Chondrocyte (in vitro differentiated cells): ENCODE measurements around the gene FXYD6. TPM values are rescaled to one million over a fixed set of nuclear protein-coding genes. Genes with fewer than 3 reads are reported as not detected.
A peak's percentile ranks its signal among the peaks of the same experiment; 100 is the strongest.

Experiments used
- DNase-seq: peaks from one replicate; pipeline ENCODE4 v3.0.0; 2021; ENCODE audit warnings: mixed read lengths, low spot score
- H3K27ac Mint-ChIP-seq: one replicate; pipeline ENCODE4 v1.8.0; 2021; ENCODE audit warnings: mild to moderate bottlenecking, moderate library complexity, mixed read lengths; ENCODE audit not compliant: unreplicated experiment
- H3K27me3 Mint-ChIP-seq: 2 replicates; pipeline ENCODE4 v1.8.0; 2021; ENCODE audit warnings: low read depth, mixed read lengths
- H3K36me3 Mint-ChIP-seq: 2 replicates; pipeline ENCODE4 v1.8.0; 2021; ENCODE audit warnings: low read depth, mixed read lengths
- H3K4me1 Mint-ChIP-seq: 2 replicates; pipeline ENCODE4 v1.8.0; 2021; ENCODE audit warnings: low read depth, mild to moderate bottlenecking, mixed read lengths
- H3K4me3 Mint-ChIP-seq: one replicate; pipeline ENCODE4 v1.8.0; 2021; ENCODE audit warnings: mild to moderate bottlenecking, moderate library complexity, mixed read lengths; ENCODE audit not compliant: unreplicated experiment
- H3K9me3 Mint-ChIP-seq: 2 replicates; pipeline ENCODE4 v1.8.0; 2021; ENCODE audit warnings: low read depth, mixed read lengths
- total RNA-seq: library from RNA; stranded (reverse); gene quantifications from 3 replicates; pipeline ENCODE4 v1.2.1, GENCODE V29; 2021
- TF ChIP-seq, protein P1 (sequence below): fragments of 200-600 bp; sonication (generic); IDR thresholded peaks from 2 replicates; pipeline ENCODE4 v1.5.0; 2021; ENCODE audit warnings: antibody characterized with exemption, mild to moderate bottlenecking, moderate library complexity

The FXYD6 gene
- total RNA-seq, 1 donor from 2014 or later = 2.8 TPM

DNA sequence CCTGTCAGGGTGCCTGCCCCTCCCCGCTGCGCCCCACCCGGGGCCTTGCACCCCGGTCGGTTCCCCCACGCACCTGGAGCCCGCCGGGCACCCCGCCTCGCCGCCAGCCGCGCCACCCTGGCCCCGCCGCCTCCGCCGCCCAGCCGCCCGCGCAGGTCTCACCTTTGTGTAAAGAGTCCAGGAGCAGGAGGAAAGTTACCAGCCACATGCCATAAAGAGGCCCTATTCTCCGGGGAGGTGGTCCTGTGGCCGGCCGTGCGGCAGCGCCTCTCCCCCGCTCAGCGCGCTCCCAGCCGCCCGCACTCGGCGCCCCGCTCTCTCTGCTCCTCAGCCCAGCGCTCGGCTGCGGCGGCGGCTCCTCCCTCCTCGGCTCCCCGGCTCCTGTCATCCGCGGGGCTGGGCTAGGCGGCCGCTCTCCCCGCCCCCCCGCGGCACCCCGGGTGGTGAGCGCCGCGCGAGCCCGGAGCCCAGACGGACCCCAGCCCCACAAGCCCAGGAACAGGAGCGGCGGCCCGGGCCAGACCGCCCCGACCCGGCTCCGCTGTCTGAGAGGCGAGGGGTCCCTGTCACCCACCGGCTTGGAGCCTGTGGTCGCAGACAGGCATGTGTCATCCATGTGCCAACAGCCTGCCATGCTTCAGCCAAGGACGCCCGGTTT lies 79.5 kb downstream of the FXYD6 start, which contains the start of gene DSCAML1:
Gene DSCAML1, minus strand, starts transcription at position 345 of the 658 bp plus-strand sequence. Its CDS starts 137 bp downstream, at position 208.
- Mint-ChIP-seq H3K27ac (no peak within 1 kb of the TSS), H3K27me3 (peaks cover 69% of the 10 kb centered on the region), H3K9me3 (no peaks in the 10 kb centered on the region), H3K4me1 (peaks cover 4% of the 10 kb centered on the region), H3K4me3 (peak within 1 kb of the TSS; percentile 56), H3K36me3 (no peaks in the 10 kb centered on the region)
- no peak for DNase-seq
- TF ChIP-seq, protein P1, sequence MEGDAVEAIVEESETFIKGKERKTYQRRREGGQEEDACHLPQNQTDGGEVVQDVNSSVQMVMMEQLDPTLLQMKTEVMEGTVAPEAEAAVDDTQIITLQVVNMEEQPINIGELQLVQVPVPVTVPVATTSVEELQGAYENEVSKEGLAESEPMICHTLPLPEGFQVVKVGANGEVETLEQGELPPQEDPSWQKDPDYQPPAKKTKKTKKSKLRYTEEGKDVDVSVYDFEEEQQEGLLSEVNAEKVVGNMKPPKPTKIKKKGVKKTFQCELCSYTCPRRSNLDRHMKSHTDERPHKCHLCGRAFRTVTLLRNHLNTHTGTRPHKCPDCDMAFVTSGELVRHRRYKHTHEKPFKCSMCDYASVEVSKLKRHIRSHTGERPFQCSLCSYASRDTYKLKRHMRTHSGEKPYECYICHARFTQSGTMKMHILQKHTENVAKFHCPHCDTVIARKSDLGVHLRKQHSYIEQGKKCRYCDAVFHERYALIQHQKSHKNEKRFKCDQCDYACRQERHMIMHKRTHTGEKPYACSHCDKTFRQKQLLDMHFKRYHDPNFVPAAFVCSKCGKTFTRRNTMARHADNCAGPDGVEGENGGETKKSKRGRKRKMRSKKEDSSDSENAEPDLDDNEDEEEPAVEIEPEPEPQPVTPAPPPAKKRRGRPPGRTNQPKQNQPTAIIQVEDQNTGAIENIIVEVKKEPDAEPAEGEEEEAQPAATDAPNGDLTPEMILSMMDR = no peak

GRCh38 chr11:117796456-117796871 lies 80.0 kb downstream of the FXYD6 start:
- Mint-ChIP-seq H3K9me3 (no peaks in the 10 kb centered on the region), H3K27me3 (peaks cover 66% of the 10 kb centered on the region), H3K27ac (no peak overlapping the region), H3K4me3 (no peak overlapping the region), H3K4me1 (peaks cover 4% of the 10 kb centered on the region), H3K36me3 (no peaks in the 10 kb centered on the region)
- no peak for DNase-seq
- TF ChIP-seq, protein P1 = no peak

DNA sequence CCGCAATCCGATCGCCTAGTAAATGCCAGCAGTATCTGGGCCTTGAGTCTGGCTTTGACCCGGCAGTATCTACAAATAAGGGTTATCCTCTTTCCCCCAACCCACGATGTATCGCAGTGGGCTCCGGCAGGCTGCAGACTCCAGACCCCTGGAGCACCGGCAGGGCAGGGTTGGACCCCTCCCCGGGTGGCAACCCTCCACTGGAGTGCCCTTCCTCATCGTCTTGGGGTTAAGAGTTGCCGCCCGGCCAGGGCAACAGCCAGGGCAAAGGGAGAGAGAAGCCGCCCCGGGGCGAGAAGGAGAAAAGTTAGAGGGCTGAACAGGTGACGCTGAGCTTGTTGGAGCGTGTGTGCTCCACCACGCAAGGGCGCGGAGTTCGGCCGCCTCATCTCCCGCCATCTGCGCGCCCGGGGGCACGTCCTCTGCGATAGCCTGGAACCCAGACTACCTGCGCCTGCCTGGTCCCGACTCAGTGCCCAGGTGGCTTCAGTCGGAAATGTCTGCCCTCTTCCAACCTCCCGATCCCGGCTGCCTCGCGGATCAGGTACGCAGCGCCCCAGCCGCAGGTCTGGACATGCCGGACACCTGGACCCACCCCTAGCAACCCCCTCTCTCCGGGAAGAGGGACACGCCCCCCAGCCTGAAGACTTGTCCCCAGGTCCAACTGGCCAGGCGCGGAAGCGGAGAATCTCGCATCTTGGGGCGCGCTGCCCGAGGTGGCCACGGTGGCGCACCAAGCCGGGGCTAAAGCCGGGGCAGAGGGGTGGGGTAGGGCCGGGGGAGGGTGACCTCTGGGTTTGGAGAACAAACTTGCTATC lies 80.6 kb downstream of the FXYD6 start:
- Mint-ChIP-seq H3K36me3 (no peaks in the 10 kb centered on the region), H3K4me3 (no peak overlapping the region), H3K27ac (no peak overlapping the region), H3K4me1 (peaks cover 4% of the 10 kb centered on the region), H3K9me3 (no peaks in the 10 kb centered on the region), H3K27me3 (peaks cover 71% of the 10 kb centered on the region)
- DNase-seq = no peak
- TF ChIP-seq, protein P1 = no peak

- no peak overlapping the region for H3K4me3 Mint-ChIP-seq
- H3K27me3 Mint-ChIP-seq = peaks cover 73% of the 10 kb centered on the region
- H3K4me1 Mint-ChIP-seq = peaks cover 4% of the 10 kb centered on the region
Measured at GRCh38 chr11:117794772-117795629, 81.5 kb downstream of the FXYD6 start.

More at GRCh38 chr11:117794772-117795629, 81.5 kb downstream of the FXYD6 start:
- Mint-ChIP-seq H3K27ac (no peak overlapping the region), H3K9me3 (no peaks in the 10 kb centered on the region), H3K36me3 (no peaks in the 10 kb centered on the region)
- TF ChIP-seq, protein P1 = no peak
- DNase-seq = no peak
